Brain microvascular endothelial cell (primary cell): ENCODE data around the gene CAMK1D.

Source experiments
- DNase-seq: peaks from one replicate; pipeline ENCODE4 v3.0.0-alpha.2; 2020
- H3K27ac ChIP-seq: fragments of 250-450 bp; sonication (Bioruptor Pico); 2 replicates; pipeline ENCODE4 v1.5.1; 2020; ENCODE audit warnings: mild to moderate bottlenecking, moderate library complexity
- H3K27me3 ChIP-seq: fragments of 250-450 bp; sonication (Bioruptor Pico); replicated peaks from 2 replicates; pipeline ENCODE4 v1.5.1; 2020; ENCODE audit warnings: mild to moderate bottlenecking
- H3K36me3 ChIP-seq: fragments of 250-450 bp; sonication (Bioruptor Pico); replicated peaks from 2 replicates; pipeline ENCODE4 v1.5.1; 2020; ENCODE audit warnings: mild to moderate bottlenecking
- H3K4me3 ChIP-seq: 2 replicates; pipeline ENCODE4 v1.5.1; 2011; ENCODE audit warnings: low read depth, mild to moderate bottlenecking, control low read depth, low read length, moderate library complexity
- in situ Hi-C: cut with HindIII; loops from 2 replicates; pipeline ENCODE4 v1.10.0; 2017; ENCODE audit warnings: low sequenced_read_pairs, low pct_ligation_motif_present
- TF ChIP-seq, protein P1 (sequence below): IDR thresholded peaks from 2 replicates; pipeline ENCODE4 v1.5.1; 2011; ENCODE audit warnings: low read depth, mild to moderate bottlenecking, moderate library complexity, low read length, control low read depth, inconsistent platforms; ENCODE audit errors: missing control alignments

Gene CAMK1D

DNA sequence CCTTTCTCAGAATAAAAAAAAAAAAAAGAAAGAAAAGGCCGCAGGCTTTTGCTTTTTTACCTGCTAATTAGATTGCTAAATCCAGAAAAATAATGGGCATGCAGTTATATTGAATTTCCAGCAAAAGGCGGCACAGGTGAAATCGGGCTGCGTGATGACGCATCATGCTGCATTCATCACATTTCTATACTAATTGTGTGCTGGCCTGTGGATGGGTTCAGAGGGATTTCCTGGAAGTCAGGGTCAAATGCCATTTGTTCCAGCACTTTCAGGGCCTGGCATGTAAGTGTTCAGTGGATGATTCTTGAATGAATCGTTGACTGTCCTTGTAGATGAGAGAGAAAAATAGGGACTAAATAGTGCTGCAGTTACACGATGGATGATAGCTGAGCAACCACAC lies 292.7 kb downstream of the CAMK1D start:
- DNase-seq = no peak
- Histone ChIP-seq H3K36me3 (no peaks in the 10 kb centered on the region), H3K27me3 (no peaks in the 10 kb centered on the region), H3K4me3 (no peak overlapping the region), H3K27ac (no peak overlapping the region)
- in situ Hi-C loops = no loop called here
- TF ChIP-seq, protein P1, sequence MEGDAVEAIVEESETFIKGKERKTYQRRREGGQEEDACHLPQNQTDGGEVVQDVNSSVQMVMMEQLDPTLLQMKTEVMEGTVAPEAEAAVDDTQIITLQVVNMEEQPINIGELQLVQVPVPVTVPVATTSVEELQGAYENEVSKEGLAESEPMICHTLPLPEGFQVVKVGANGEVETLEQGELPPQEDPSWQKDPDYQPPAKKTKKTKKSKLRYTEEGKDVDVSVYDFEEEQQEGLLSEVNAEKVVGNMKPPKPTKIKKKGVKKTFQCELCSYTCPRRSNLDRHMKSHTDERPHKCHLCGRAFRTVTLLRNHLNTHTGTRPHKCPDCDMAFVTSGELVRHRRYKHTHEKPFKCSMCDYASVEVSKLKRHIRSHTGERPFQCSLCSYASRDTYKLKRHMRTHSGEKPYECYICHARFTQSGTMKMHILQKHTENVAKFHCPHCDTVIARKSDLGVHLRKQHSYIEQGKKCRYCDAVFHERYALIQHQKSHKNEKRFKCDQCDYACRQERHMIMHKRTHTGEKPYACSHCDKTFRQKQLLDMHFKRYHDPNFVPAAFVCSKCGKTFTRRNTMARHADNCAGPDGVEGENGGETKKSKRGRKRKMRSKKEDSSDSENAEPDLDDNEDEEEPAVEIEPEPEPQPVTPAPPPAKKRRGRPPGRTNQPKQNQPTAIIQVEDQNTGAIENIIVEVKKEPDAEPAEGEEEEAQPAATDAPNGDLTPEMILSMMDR = no peak

DNA sequence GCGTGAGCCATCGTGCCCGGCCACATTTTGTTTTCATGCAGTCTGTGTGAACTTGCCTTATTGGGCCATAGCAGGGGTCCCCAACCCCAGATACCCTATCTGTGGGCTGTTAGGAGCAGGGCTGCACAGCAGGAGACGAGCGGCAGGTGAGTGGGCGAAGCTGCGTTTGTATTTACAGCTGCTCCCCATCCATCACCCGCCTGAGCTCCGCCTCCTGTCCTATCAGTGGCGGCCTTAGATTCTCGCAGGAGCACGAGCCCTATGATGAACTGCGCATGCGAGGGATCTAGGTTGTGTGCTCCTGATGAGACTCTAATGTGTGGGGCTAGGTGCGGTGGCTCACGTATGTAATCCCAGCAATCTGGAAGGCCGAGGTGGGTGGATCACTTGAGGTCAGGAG lies 293.9 kb downstream of the CAMK1D start:
- TF ChIP-seq, protein P1 = no peak
- H3K27ac ChIP-seq = no peak overlapping the region
- no peak for DNase-seq
- no peak overlapping the region for H3K4me3 ChIP-seq
- in situ Hi-C loops = no loop called here
- H3K27me3 ChIP-seq = no peaks in the 10 kb centered on the region
- H3K36me3 ChIP-seq = no peaks in the 10 kb centered on the region

DNA sequence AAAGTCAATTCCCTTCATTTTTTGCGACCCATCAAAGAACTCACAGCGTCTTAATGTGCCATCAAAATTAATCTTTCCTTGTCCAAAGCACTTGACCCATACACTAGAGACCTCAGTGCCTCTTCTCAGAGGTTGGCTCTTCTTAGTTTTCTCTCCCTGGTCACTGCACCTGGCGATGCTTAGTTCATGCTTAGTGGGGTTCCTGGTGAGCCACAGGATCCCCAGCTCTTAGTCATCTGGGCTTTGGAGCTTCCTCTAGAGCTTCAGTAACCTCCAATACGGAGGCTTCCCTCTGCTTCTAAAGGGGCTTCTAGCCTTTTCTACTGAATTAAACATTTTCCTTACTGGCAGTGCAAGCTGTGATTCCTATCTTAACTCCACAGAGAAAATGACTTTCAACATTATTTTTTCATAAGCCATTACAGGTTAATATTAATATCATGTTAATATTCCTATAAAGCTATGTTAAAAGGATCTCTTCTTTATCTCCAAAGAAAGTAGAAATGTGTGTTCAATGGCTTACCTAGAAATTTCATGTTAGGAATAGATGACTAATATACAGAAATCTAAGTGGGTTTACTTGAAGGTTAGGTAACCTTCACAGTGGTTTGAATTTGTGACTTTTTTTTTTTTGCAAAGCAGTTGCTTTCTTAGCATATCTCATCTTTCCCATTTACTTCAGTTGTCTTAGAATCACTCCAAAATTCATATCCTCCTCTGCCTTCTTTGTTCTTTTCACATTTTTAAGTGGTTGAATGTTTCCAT lies 295.2 kb downstream of the CAMK1D start:
- Histone ChIP-seq H3K4me3 (no peak overlapping the region), H3K27me3 (no peaks in the 10 kb centered on the region), H3K27ac (no peak overlapping the region), H3K36me3 (no peaks in the 10 kb centered on the region)
- TF ChIP-seq, protein P1 = no peak
- DNase-seq = no peak
- in situ Hi-C loops = no loop called here

DNA sequence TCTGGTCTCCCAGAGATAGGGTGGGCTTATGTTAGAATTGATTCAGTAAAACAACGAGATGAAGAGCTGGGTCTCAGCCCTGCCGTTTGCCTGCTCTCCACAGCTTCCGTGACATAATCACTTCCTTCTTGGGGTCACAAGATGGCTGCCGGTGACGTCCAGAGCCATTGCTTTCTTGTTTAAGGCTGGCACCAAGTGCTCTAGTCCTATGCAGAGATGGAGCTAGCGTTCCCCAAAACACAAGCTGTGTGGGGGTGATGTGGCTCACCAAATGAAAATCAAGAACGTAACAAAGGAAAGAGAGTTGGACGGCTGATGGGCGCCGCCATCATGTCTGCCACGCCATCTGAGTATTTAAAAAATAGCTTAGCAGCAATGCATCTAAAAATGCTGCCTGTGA lies 296.1 kb downstream of the CAMK1D start:
- no peak for DNase-seq
- H3K27ac ChIP-seq = no peak overlapping the region
- TF ChIP-seq, protein P1 = no peak
- no peak overlapping the region for H3K4me3 ChIP-seq
- no peaks in the 10 kb centered on the region for H3K36me3 ChIP-seq
- in situ Hi-C loops = no loop called here
- no peaks in the 10 kb centered on the region for H3K27me3 ChIP-seq

DNA sequence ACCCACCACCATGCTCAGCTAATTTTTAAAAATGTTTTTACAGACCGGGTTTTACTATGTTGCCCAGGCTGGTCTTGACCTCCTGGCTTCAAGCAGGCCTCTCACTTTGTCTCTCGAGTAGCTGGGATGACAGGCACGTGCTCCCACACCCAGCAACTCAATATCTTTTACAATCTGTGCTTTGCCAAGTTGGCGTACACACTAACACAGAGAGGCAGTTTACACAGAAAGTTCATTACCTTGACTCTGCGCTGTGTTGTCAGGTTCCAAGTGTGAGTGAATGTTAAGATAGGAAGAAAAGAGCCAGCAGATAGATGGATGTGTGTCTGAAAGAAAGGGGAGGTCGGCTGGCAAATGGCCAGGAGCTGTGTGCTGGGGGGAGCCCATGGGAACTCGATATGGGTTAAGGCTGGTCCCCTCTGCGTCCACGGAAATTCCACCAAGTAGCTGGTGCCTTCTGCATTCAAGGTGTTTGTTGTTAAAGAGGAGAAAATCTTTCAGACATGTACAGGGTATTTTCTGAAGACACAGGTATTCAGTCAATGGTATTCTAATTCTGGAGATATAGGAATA lies 299.8 kb downstream of the CAMK1D start:
- Histone ChIP-seq H3K27me3 (no peaks in the 10 kb centered on the region), H3K36me3 (no peaks in the 10 kb centered on the region), H3K27ac (no peak overlapping the region), H3K4me3 (no peak overlapping the region)
- in situ Hi-C loops = no loop called here
- TF ChIP-seq, protein P1 = no peak
- DNase-seq = no peak

DNA sequence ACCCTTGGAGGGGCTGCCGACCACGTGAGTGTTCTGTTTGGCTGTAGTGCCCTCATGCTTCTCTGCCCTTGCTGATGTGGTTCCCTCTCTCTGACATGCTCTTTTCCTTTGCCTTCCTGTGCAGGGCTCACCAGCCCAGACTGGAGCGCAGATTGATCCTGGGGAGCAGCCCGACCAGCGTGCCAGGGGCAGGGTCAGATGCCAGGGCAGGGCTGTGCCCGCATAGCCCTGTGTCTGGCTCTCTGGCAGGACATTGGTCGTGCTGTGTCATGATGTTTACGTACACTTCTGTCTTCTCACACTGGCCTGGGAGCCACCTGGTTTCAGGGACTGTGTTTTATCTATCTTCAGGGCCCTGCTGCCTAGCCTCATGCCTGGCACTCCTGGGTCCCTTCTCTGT lies 300.8 kb downstream of the CAMK1D start:
- Histone ChIP-seq H3K27ac (no peak overlapping the region), H3K4me3 (no peak overlapping the region), H3K27me3 (no peaks in the 10 kb centered on the region), H3K36me3 (no peaks in the 10 kb centered on the region)
- in situ Hi-C loops = loop anchor here (25.0 kb wide), 1 partner anchor 388 kb away; no protein-coding TSS in a partner anchor
- TF ChIP-seq, protein P1 = no peak
- no peak for DNase-seq
